GM23338 (cell line): ENCODE measurements around the gene ADCY1. TPM values are rescaled to one million over a fixed set of nuclear protein-coding genes. Genes with fewer than 3 reads are reported as not detected.

Experiments
- ATAC-seq: fragments of 200-7000 bp; cut with Tn5 transposase; 3 replicates; pipeline ENCODE4 v1.9.1; 2020
- DNase-seq: peaks from one replicate; pipeline ENCODE4 v3.0.0-alpha.2; 2015; ENCODE audit warnings: low spot score
- H2AFZ ChIP-seq: fragments of 200-600 bp; sonication (generic); 2 replicates; pipeline ENCODE4 v1.8.0; 2016; ENCODE audit warnings: antibody characterized with exemption, mild to moderate bottlenecking, moderate library complexity
- H3F3A ChIP-seq: fragments of 200-600 bp; sonication (generic); replicated peaks from 2 replicates; pipeline ENCODE4 v1.8.0; 2017; ENCODE audit warnings: antibody characterized with exemption, mixed run types, low read depth
- H3K27ac ChIP-seq: fragments of 200-600 bp; sonication (generic); 2 replicates; pipeline ENCODE4 v1.6.1; 2016; ENCODE audit warnings: low read depth
- H3K27me3 ChIP-seq: fragments of 200-600 bp; sonication (generic); 2 replicates; pipeline ENCODE4 v1.8.0; 2016; ENCODE audit warnings: mild to moderate bottlenecking, mixed run types, moderate library complexity; ENCODE audit not compliant: insufficient read depth
- H3K36me3 ChIP-seq: fragments of 200-600 bp; sonication (generic); 2 replicates; pipeline ENCODE4 v1.8.0; 2016; ENCODE audit warnings: mild to moderate bottlenecking; ENCODE audit not compliant: insufficient read depth
- H3K4me1 ChIP-seq: fragments of 200-600 bp; sonication (generic); 2 replicates; pipeline ENCODE4 v1.8.0; 2016; ENCODE audit warnings: mild to moderate bottlenecking, moderate library complexity; ENCODE audit not compliant: insufficient read depth
- H3K4me2 ChIP-seq: fragments of 200-600 bp; sonication (generic); 2 replicates; pipeline ENCODE4 v1.7.1; 2017; ENCODE audit warnings: mixed run types
- H3K4me3 ChIP-seq: fragments of 200-600 bp; sonication (generic); 2 replicates; pipeline ENCODE4 v1.6.1; 2016; ENCODE audit warnings: mixed run types
- H3K79me2 ChIP-seq: fragments of 200-600 bp; sonication (generic); replicated peaks from 2 replicates; pipeline ENCODE4 v1.8.0; 2017; ENCODE audit warnings: mild to moderate bottlenecking; ENCODE audit not compliant: insufficient read depth
- H3K9me2 ChIP-seq: fragments of 200-600 bp; sonication (generic); 2 replicates; pipeline ENCODE4 v1.8.0; 2017; ENCODE audit not compliant: insufficient read depth
- H4K20me1 ChIP-seq: fragments of 200-600 bp; sonication (generic); replicated peaks from 2 replicates; pipeline ENCODE4 v1.8.0; 2017; ENCODE audit warnings: mild to moderate bottlenecking; ENCODE audit not compliant: insufficient read depth
- H3K27ac Mint-ChIP-seq: 2 replicates; pipeline ENCODE4 v1.8.0; 2020; ENCODE audit warnings: inconsistent platforms, mild to moderate bottlenecking, moderate library complexity, mixed read lengths
- H3K27me3 Mint-ChIP-seq: 3 replicates; pipeline ENCODE4 v1.8.0; 2022; ENCODE audit warnings: low read depth, mild to moderate bottlenecking, moderate library complexity, mixed read lengths, inconsistent platforms; ENCODE audit not compliant: insufficient read depth, poor library complexity
- H3K36me3 Mint-ChIP-seq: 3 replicates; pipeline ENCODE4 v1.8.0; 2021; ENCODE audit warnings: low read depth, mild to moderate bottlenecking, inconsistent platforms, moderate library complexity, mixed read lengths
- H3K4me1 Mint-ChIP-seq: 3 replicates; pipeline ENCODE4 v1.8.0; 2020; ENCODE audit warnings: mild to moderate bottlenecking, inconsistent platforms, mixed read lengths
- H3K4me3 Mint-ChIP-seq: 3 replicates; pipeline ENCODE4 v1.8.0; 2021; ENCODE audit warnings: moderate library complexity, mild to moderate bottlenecking, inconsistent platforms, mixed read lengths
- H3K9me3 Mint-ChIP-seq: 3 replicates; pipeline ENCODE4 v1.8.0; 2020; ENCODE audit warnings: moderate library complexity, mild to moderate bottlenecking, inconsistent platforms, mixed read lengths
- CREB1 ChIP-seq: fragments of 250-450 bp; sonication (Bioruptor Pico); IDR thresholded peaks from 2 replicates; pipeline ENCODE4 v1.5.0; 2020; ENCODE audit warnings: low read depth, mild to moderate bottlenecking, moderate library complexity
- CTCF ChIP-seq, 2 experiments: fragments of 200-600 bp in 1 of 2; sonication (generic) in 1 of 2; conservative IDR thresholded peaks; 2 replicates each; pipeline versions ENCODE4 v1.5.1 to v1.6.1; 2016 to 2017; ENCODE audit warnings: antibody characterized with exemption in 2 of 2, low read depth in 2 of 2, mild to moderate bottlenecking in 2 of 2, moderate library complexity in 1 of 2
- ETS1 ChIP-seq: IDR thresholded peaks from 2 replicates; pipeline ENCODE4 v1.6.1; 2016; ENCODE audit warnings: antibody characterized with exemption
- EZH2 ChIP-seq: fragments of 200-600 bp; sonication (generic); IDR thresholded peaks from one replicate; pipeline ENCODE4 v1.8.0; 2017; ENCODE audit warnings: antibody characterized with exemption, mild to moderate bottlenecking, low read depth; ENCODE audit not compliant: unreplicated experiment
- EZH2phosphoT487 ChIP-seq: fragments of 200-600 bp; sonication (generic); IDR thresholded peaks from one replicate; pipeline ENCODE4 v1.8.1; 2018; ENCODE audit warnings: antibody characterized with exemption; ENCODE audit not compliant: unreplicated experiment
- JUNB ChIP-seq: IDR thresholded peaks from one replicate; pipeline ENCODE4 v1.6.1; 2016; ENCODE audit warnings: antibody characterized with exemption; ENCODE audit not compliant: unreplicated experiment
- NANOG ChIP-seq: IDR thresholded peaks from 2 replicates; pipeline ENCODE4 v1.6.1; 2016; ENCODE audit warnings: antibody characterized with exemption, borderline replicate concordance
- POLR2AphosphoS5 ChIP-seq: IDR thresholded peaks from 2 replicates; pipeline ENCODE4 v1.6.1; 2016; ENCODE audit warnings: antibody characterized with exemption, low read depth
- REST ChIP-seq: IDR thresholded peaks from one replicate; pipeline ENCODE4 v1.6.1; 2018; ENCODE audit warnings: antibody characterized with exemption; ENCODE audit not compliant: unreplicated experiment
- ZNF114 ChIP-seq: fragments of 250-450 bp; sonication (Bioruptor Pico); IDR thresholded peaks from 2 replicates; pipeline ENCODE4 v1.5.0; 2020; ENCODE audit warnings: mild to moderate bottlenecking, moderate library complexity
- ZNF331 ChIP-seq: fragments of 250-450 bp; sonication (Bioruptor Pico); IDR thresholded peaks from 2 replicates; pipeline ENCODE4 v1.5.0; 2020; ENCODE audit warnings: low read depth, mild to moderate bottlenecking, moderate library complexity
- polyA plus RNA-seq: library from polyadenylated mRNA; unstranded; fragments of >200 nt; fragmentation: Nextera tagmentation; extraction: Ambion mirVana; gene quantifications from 2 replicates; pipeline ENCODE4 v1.2.1, GENCODE V29; 2016
- total RNA-seq: library from RNA; depleted of rRNA; stranded (reverse); fragments of >200 nt; shearing (Covaris generic); gene quantifications from 2 replicates; pipeline ENCODE4 v1.2.3, GENCODE V29; 2014

ADCY1 gene
- total and polyA plus RNA-seq, 2 experiments from 2014 or later: 2.3 to 18.7 TPM

GRCh38 chr7:45700556-45700955, 126.4 kb downstream of the ADCY1 start (continued):
- TF ChIP-seq JUNB: no peak
- TF ChIP-seq CREB1 (CRISPR knock-in tag): no peak
- TF ChIP-seq POLR2AphosphoS5: no peak
- TF ChIP-seq CTCF (conservative IDR thresholded peaks at IDR 0.05; ENCODE audit: low read depth in 2 of 2): no peak
- TF ChIP-seq REST: no peak
- no peak for TF ChIP-seq ZNF331 (CRISPR knock-in tag)
- no peak for TF ChIP-seq ETS1
- TF ChIP-seq EZH2: no peak

GRCh38 chr7:45701701-45702510, 127.7 kb downstream of the ADCY1 start:
- no peak overlapping the region for H3K27ac Mint-ChIP-seq
- Histone ChIP-seq H3K9me2 (no peaks in the 10 kb centered on the region), H3F3A (no peaks in the 10 kb centered on the region), H3K4me3 (no peak overlapping the region), H3K79me2 (no peaks in the 10 kb centered on the region), H3K27ac (no peak overlapping the region), H3K36me3 (no peaks in the 10 kb centered on the region), H3K4me1 (no peaks in the 10 kb centered on the region), H4K20me1 (no peaks in the 10 kb centered on the region), H3K27me3 (no peaks in the 10 kb centered on the region), H2AFZ (no peak overlapping the region), H3K4me2 (no peak overlapping the region)
- H3K4me1 Mint-ChIP-seq: no peaks in the 10 kb centered on the region; the same call in 2 of the 3 replicates
- DNase-seq: no peak
- TF ChIP-seq ZNF331 (CRISPR knock-in tag): no peak
- TF ChIP-seq POLR2AphosphoS5: no peak
- no peak for TF ChIP-seq NANOG
- TF ChIP-seq JUNB: no peak
- TF ChIP-seq EZH2phosphoT487: no peak
- TF ChIP-seq ZNF114 (CRISPR knock-in tag): no peak
- H3K27me3 Mint-ChIP-seq: peaks cover 4% of the 10 kb centered on the region
- no peak for ATAC-seq
- peaks cover 15% of the 10 kb centered on the region for H3K36me3 Mint-ChIP-seq
- no peak overlapping the region for H3K4me3 Mint-ChIP-seq
- no peaks in the 10 kb centered on the region for H3K9me3 Mint-ChIP-seq
